NCI-H2107 (cell line): ENCODE data around the gene UMOD.
"Not testable (repeated sequence)": the region's sequence is repeated elsewhere in the genome, so short reads cannot be mapped to it uniquely, and the experiment has no call there.

Experiments
- DNase-seq: peaks from one replicate; lab custom pipeline; 2025; lab: John Stamatoyannopoulos, UW

UMOD gene

DNA sequence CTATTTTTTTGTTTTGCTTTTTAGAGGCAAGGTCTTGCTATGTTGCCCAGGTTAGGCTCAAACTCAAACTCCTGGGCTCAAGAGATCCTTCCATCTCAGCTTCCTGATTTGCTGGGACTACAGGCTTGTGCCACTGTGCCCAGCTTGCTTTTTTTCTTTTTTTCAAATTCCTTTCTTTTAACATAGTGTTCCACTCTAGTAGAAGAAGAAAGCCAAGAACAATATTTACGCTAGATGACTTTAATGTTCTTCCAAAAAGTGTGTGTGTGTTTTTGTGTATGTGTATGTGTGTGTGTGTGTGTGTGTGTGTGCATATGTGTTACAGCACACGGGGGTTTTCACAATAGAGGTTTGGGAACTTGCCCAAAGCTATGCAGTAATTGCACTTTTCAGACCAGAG is 10.7 kb upstream of the UMOD start:
- no peak for DNase-seq

DNA sequence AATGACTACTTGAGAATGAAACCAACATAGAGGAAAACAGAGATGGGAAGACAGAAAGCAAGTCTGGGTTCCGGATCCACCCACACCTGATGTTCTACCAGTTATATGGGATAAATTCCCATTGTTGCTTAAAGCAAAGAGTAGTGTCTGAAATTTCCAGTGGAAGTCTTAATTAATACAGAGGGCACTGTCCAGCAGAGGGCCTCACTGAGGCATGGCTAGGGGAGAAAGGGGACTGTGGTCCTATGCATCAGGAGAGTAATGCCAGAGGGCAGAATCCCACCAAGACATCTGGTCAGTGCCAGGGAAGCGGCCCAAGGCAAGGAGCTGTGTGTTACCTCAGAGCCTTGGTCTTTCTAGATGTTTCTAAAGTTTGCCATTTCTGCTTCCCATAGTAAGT is 7.5 kb upstream of the UMOD start:
- no peak for DNase-seq

DNA sequence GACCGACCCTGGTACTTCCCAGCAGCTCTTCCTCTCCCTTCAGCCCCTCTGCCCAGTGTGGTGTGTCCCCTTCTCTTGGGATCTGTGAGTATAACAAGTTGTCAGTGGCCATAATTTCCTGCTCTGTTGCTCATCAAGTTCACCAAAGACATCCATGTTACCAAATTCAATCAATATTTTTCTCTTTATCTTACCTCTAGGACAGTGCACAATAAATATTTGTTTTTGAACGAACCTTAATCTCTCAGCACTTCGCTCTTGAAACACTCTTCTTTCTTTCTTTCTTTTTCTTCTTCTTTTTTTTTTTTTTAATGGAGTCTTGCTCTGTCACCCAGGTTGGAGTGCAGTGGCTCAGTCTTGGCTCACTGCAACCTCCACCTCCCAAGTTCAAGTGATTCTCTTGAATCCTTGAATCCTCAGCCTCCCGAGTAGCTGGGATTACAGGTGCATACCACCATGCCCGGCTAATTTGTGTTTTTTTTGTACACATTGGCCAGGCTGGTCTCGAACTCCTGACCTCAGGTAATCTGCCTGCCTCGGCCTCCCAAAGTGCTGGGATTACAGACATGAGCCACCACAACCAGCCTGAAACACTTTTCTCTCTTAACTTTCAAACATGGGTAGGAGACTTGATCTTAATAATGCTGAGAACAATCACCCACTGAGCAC is 2.7 kb upstream of the UMOD start:
- no peak for DNase-seq

DNA sequence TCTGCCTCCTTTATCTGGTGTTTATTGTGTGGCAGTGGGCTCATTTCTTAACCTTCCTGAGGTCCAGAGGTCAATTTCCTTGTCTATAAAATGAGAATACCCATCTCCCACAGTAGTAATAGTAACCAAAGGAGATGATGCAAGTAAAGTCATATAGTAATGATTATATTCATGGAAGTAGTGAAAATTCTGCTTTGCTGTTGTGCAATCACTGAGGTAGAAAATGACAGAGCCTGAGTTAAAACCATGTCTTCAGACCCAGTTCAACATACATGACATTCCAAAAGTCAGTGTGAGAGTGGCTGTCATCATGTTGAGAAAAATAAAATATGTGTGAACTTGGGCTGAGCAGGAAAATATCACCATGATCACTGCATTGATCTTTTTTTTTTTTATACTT is 864 bp upstream of the UMOD start:
- no peak for DNase-seq

DNA sequence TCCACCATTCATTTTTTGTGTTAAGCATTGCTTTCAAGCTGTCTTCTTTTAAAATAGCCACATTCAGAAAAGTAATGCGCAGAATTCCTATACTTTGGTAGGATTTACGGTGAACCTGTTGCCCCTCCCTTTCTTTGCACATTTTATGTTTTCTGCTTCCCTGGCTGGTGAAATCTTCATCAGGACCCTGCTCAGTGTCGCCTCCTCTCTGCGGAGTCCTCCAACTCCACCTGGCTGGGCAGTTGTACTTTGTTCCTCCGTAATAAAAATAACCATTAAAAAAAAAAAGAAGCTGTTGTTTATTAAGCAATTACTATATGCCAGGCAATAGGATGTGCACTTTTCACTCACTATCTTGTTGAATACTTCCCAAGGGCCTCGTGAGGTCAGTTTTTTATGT is 2.9 kb downstream of the UMOD start:
- DNase-seq, result no peak

DNA sequence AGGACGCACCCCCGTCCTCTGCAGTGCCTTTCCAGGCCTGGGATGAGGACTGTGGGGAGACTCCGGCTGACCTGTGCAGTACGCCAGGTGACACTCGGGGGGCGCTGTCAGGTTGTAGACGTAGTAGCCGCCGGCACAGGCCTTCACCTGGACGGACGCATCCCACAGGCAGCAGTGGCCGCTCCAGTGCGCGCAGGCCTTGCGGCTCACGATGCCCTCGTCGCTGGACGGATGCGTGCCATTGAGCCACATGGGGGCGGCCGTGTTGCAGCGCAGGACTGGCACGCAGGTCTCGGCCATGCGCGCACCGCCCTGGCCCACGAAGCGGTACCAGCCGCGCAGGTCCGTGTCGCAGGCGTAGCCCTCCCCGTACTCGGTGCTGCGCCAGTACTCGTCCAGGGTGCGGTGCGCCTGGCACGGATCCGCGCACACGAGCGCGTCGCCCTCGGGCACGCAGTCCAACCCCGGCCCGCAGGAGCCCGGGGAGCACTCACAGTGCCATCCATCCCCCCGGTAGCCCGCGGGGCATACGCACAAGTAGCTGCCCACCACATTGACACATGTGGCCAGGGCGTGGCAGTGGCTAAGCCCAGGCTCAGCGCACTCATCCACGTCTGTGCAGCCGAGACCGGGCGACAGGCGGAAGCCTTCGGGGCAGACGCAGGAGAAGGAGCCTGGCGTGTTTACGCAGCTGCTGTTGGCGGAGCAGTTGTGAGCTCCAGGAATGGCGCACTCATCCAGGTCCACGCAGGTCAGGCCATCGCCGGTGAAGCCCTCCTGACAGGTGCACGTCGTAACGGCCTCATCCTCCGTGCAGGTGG is 3.9 kb downstream of the UMOD start:
- DNase-seq, result no peak

DNA sequence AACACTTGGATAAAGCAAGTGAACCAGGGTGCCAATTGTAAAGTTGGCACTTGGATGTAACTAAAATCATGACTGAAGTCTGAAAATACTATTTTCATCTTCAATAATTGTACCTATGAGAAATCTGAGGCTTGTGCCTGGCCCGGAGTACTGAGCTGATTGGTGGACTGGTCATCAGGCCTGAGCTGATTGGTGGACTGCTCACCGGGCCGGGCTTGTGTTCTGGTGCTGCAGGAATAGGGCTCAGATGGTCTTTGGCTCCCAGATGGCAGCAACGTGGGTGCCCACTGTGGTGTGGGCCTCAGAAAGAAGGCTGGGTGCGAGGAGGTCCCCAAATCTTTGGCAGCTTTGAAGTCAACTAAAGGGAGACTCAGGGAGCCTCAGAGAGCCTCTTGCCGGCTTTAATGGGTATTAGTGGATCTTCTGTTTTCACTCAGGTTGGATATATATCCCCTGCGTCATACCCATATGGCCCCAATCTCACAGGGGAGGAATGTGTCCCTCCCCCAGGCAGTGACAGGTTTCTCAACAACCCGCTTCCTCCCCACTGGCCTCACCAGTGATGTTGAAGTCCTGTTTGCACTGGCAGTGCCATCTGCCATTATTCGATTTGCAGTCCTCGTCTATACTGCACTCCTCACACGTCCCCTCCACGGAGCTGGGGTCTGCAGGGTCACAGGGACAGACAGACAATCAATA is 4.7 kb downstream of the UMOD start:
- DNase-seq, result no peak

DNA sequence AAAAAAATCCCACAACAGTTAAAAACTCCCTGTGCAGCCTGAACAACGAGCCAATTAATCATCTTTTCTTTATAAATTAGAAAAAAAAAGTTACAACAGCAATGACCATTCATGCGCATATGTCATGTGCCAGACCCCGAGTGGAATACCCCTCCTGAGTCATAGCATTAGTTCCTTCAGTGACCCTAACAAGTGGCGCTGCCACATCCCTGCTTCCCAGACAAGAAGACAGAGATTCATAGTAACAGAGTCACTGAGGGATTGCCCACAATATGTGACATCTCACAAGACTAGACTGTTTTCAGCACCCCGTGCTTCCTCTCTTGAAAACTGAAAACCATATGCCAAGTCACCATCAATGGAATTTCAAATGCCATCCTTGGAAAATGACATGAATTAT is 7.9 kb downstream of the UMOD start:
- no peak for DNase-seq

DNA sequence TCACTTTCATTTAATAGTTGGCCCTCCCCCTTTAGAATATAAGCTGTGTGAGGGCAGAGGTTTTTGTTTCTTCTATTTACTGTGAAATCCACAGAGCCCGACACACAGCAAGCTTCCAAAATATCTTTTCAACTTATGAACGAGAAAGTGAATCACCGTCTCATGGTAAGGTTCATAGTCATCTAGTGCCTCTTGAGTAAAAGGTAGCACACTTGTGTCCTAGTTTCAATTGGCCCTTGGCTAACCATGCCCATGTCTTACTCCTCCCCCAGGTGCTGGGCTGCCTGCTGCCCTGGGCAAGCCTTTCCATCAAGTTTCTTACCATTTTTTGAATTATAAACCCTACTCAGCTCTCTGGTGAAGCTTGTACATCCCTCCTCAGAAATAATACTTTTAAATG is 12.8 kb downstream of the UMOD start:
- DNase-seq, result no peak

DNA sequence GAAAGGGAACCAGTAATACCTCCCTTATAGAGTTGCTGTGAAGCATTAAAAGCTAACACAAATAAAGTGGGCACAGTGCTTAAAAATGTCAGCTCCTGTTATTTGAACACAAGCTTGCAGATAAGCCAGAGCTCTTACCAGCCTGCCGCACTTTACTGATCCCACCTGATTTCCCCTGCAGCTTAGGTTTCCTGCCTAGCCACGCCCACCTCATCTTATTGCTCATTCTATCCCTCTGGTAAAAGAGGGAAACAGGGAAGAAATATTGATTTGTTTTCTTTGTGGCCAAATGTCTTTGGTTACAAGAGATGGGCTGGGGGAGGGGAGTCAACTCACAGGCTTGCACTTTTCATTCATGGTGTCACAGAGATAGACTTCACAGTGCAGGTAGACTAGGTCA is 15.6 kb downstream of the UMOD start:
- no peak for DNase-seq

DNA sequence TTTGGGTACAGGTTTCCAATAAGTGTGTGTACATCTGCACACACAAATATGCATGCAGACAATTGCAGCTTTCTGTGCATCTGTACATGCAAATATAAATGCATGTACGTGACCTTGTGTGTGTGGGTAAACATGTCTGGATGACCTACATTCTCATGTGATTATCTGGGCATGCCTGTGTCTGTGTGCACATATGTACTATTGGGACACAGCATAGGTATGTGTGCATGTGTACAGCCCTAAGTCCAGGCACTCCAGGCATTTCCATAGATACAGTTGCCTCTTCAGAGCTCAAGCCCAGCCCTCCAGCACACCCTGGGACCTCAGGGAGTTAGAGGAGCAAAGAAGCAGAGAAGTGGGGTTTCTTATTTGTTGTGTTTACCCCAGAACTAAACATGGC is 18.1 kb downstream of the UMOD start:
- DNase-seq, result no peak

DNA sequence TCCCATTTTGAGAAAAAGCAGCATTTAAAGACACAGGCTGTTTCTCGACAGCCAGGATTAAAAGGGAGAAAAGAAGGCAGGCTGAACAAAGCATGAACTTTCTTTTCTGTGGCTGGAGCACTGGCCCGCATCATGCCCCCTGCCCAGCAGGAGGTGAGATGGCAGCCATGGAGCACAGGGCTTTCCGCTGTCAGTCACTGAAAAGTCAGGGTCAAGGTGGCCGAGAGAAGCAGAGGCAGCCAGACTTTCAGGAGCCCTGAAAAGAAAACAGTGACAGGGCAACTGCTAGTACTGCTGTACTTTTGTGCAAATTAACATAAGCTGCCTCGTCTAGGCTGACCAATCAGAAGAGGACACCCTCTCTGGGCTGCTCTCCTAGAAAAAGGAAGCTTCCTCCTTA is 19.4 kb downstream of the UMOD start:
- DNase-seq, result no peak

DNA sequence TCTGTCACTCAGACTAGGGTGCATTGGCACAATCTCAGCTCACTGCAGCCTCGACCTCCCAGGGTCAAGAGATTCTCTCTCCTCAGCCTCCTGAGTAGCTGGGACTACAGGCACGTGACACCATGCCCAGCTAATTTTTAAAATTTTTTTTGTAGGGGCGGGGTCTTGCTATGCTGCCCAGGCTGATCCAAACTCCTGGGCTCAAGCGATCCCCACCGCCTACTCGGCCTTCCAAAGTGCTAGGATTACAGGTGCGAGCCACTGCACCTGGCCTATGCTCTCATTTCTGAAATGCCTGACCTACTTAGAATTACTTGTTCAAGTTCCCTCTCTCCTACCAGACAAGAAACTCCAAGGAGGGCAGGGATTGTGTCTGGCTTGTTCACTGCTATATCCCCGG is 20.1 kb downstream of the UMOD start:
- DNase-seq, result no peak

DNA sequence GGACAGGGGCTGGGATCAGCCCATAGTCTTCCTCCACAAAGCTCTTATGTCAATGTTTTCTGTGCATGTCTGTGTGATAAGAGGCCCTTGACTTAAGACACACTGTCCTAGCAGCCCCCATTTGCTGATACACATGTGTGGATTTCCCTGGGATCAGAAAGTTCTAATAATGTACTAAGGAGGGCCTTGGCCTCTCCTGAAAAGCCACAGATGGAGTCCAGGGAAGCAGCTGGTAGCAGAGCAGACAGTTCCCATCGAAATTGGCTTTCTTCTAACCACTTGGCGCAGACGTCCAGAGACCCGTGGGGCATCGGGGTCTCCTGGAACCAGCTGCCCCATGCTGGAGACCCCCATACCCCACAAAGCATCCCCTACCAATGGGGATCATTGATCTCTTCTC is 20.9 kb downstream of the UMOD start:
- DNase-seq, result no peak

DNA sequence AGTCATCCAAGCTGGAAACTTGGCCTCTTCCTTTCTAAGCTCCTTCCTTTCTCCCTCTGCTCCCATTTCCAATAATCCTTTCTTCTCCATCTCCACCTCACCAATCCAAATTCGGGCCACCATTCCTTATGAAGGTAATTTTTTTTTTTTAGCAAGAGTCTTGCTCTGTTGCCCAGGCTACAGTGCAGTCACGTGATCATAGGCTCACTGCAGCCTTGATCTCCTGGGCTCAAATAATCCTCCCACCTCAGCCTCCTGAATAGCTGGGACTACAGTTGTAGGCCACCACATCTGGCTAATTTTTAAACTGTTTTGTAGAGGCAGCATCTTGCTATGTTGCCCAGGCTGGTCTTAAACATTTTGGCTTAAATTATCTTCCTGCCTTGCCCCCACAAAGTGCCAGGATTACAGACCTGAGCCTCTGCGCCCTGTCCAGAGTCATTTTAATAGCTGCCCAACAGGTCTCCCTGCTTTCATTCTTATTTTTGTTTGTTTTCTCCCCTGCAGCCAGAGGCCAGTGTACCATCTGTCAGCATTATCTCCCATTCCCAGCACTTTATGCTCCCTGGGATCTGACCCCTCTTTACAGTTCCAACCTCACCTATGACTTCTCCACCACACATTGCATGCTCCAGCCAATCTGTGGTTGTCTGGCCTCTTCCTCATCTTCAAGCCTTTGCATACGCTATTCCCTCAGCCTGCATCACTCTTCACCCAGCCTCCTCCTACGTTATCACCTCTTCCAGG is 22.9 kb downstream of the UMOD start:
- no peak for DNase-seq

DNA sequence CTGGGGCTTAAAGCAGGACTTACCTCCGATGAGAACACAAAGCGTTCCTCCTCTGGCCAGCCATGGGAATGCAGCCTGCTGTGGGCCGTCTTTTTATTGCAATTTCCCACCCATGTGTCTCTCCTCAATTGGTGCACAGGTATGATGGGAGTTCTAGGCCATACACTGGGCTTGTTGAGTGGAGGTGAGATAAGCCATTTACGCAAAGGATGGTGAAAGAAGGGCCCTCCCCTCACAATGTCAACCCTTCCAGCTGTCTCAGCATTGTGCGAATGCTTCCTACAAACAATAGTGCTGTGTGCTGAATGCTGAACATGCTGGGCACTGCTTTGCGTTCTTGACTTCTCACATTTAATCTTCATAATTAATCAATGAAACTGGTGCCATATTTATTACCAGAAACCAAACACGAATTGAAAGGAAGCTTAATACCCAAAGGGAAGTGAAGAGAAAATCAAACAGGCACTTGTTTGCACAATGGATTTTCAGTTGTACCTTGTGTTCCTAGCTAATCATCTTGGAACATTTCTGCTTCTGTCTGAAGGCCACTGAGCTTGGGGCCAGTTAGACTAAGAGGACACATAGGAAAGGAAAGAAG is 25.0 kb downstream of the UMOD start, which contains the start of gene GP2:
TSS of gene GP2 (minus strand) at position 70 of the 598 bp plus-strand sequence. CDS start 1,082 bp downstream, outside the sequence.
- no peak for DNase-seq

DNA sequence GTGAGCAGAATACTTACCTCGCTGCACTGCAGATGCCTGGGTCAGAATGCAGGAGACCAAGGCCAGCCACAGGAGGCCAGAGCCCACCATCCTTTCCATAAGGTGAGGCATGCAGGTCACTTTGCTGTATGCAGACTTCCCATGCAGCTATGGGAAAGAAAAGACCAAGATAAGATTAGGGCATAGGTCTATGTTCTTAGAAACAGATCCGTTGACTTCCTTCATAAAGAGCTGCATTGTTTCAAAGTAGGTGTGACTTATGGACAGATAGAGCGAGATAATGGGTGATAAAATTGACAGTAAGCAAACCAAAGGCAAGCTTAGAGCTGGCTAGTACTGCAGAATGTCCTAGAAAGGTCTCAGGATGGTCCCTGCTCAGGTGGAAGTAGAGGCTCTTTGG is 26.2 kb downstream of the UMOD start:
- no peak for DNase-seq

DNA sequence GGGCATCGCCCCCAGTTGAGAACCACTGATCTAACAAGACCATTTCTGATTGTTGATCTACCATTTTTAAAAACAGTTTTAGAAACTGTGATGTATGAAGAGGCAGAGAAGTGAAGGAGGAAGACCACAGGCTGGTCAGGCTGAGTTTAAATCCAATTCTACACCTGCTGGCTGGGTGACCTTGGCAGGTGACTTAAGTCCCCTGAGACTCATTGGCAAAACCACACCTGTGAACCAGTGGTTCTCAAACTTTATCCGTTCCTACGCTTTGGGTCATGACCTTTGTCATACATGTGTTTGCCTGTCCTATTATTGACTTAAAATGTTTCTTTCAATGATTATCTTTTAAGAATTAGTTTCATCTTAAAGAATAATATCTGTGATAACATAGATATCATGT is 27.5 kb downstream of the UMOD start:
- no peak for DNase-seq

DNA sequence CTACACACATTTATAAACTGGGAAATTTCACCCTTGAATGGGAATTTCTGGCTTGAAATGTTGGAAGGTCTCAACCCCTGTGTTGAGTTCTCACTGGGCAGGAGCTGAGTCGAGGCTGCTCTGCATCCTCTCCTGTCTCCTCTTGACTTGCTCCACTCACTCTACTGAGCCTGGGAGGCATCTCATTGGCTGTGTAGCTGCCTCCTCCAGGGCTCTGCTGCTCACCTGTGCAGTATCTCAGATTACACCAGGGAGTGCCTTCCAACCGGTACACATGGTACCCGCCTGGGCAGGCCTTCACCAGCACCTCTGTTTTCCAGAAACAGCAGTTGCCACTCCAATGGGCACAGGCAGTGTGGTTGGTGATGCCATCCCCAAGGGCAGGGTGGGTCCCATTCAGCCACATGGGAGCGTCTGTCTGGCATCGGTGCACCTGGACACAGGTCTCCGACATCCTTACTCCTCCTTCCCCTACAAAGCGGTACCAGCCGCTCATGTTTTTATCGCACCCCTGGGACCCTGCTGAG is 28.9 kb downstream of the UMOD start:
- peak; percentile 71 for DNase-seq

DNA sequence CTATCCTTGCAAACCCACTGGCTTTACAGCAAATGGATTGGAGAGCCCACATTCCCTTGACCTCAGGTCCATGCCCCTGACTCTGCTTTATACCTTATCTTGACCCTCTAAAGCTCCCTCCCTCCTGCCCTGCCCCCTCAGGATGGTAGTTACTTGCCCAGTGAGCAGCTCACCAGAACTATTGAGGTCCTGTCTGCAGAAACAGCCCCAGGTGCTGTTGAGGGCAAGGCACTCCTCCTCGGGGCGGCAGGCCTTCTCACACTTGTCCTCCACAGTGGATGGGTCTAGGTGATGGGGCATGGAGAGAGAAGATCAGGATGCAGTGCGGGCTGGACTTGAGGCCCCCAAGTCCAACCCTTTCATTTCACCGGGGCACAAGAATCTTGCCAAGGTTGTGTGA is 29.8 kb downstream of the UMOD start:
- DNase-seq, result no peak

DNA sequence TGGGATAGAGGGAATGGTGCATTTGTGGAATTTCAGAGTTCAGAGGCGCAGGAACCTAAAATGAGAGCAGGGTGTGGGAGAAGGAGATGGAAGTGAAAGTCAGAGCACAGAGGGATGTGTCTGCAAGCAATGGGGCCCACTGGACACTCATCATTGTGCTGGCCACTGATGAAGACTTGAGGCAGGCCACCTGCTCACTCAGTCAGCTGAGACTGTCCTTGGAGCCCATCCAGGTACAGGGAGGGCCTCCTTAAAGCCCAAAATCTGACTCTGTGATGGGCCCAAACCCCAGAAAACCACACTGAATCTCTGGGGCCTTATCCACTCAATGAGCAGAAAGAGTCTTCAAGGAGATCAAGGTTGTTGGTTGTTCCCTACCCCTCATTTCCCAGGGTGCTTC is 30.8 kb downstream of the UMOD start:
- DNase-seq, result no peak

DNA sequence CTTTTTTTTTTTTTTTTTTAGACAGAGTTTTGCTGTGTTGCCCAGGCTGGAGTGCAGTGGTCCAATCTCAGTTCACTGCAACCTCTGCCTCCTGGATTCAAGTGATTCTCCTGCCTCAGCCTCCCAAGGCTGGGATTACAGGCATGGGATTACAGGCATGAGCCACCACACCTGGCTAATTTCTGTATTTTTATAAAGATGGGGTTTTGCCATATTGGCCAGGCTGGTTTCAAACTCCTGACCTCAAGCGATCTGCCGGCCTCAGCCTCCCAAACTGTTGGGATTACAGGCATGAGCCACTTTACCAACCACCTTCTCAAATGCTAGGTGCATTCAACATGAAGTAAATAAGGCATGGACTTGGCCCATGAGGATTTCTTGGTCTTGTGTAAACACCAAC is 31.5 kb downstream of the UMOD start:
- not testable (repeated sequence) for DNase-seq
